ENCODE results near the gene GNG4.
A peak's percentile ranks its signal among the peaks of the same experiment; 100 is the strongest.

Gene GNG4

DNA sequence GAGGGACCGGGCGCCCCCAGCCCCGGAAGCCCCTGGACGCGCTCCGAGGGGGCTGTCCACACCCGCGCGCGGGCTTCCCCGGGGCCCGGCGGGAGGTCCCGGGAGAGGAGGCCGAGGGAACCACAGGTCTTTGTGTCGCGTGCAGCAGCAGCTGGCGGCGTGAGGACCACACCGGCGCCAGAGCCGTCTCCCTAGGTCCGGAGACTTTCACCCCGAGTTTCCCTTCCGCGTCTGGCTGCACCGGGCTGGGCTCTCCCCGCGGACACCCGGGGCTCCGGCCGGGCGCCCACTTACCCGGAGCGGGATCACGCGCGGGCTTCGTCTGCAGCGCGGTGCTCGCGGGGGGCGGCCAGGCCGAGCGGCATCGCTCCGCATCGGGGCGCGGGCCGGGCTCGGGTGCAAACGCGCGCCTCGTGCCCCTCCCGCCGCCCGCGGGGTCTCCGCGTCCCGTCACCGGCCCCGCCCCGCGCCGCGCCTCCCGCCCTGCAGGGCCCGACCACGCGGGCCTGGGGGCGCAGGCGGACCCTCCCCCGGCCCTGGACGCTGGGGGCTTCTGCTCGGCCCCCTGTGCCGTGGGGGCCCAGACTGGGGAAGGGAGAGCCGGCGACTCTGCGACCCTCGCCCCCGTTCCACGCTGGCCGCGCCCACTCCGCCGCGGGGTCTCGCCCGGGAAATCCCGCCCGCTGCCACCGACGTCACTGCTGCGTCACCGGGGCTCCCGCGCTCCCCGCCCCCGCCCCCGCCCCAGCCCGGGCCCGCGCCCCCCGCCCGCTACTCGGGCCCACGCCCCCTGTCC lies at the start of gene GNG4:
TSS of gene GNG4 (minus strand) at position 417 of the 796 bp plus-strand sequence. CDS start 65,946 bp downstream, outside the sequence.
- DNase-seq: no peak

DNA sequence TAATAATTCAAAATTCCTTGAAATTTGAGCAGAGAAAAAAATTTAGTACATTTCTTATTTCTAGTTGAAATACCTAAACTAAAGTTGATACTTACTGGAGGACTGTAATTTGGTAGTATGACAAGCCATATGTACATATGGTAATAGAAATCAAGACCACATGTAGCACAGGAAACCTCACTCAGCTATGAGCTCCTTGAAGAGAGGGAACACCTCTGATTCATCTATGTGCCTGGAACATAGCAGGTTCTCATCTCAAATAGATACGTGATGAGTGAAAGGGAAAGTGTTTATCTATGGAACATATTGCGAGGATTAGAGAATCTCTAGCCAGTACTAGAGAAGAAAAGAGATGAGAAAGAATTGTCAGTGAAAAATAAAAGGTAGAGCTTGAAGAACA lies 47.9 kb upstream of the GNG4 start:
- DNase-seq: no peak

DNA sequence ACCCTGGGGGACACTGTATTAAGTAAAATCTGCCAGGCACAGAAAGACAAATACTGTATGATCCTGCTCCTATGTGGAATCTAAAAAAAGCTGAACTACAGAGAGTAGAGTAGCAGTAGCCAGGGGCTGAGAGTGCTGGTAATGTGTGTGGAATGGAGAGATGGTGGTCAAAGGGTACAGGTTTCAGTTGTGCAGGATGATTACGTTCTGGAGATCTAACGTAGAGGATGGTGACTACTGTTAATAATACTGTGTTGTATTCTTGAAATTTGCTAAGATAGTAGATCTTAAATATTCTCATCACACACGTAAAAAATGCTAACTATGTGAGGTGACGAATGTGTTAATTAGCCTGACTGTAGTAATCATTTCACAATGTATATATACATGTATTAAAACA lies 39.8 kb upstream of the GNG4 start:
- no peak for DNase-seq

DNA sequence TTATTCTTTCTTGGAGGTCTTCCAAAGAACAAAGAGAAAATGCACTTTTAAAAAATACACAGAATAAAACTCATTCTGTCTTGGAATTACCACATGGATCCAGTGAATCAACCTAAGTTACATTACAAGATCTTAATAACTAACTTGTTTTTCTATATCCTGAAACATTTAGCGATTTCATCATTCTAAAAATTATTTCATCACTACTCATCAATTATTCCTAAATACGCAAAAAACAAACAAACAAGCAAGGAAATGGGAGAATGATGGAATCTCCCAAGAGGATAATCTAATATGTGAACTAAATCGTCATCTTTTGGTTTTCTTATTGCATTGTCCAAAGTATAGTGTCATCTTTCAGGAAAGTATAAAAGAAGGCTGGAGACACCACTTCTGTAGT lies 38.5 kb upstream of the GNG4 start:
- DNase-seq: no peak

DNA sequence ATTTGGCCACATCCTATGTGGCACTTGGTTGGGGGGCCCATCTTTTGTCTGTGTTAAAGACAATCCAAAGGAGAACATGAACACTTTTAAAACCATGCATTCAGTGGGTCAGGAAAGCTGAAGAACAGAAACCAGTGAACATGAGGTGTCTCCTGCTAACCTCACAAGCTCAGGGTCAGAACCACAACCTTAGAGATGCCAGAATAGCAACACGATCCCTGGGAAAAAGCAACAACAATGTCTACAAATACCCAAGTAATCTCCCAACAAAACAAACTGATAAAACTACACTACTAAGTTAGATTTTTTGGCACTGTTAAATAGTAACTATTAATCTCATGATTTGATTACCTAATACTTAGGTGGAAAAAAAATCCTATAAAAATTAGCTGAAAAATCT lies 34.1 kb upstream of the GNG4 start:
- DNase-seq: no peak

DNA sequence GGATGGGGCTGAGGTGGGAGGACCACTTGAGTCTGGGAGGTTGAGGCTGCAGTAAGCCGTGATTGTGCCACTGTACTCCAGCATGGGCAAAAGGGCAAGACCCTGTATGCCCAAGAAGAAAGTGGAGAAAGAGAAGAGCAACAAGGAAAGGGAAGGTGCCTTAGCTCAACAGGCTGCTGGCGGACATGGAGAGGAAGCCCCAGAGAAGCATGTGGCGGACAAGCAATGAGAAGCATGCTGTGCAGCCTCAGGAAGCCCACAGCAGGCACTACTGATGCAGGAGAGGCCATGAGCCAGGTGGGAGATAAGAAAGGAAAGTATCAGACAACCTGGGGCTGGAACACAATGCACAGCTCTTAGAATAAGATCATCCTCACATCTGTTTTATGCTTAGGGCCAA lies 32.6 kb upstream of the GNG4 start:
- DNase-seq: no peak

DNA sequence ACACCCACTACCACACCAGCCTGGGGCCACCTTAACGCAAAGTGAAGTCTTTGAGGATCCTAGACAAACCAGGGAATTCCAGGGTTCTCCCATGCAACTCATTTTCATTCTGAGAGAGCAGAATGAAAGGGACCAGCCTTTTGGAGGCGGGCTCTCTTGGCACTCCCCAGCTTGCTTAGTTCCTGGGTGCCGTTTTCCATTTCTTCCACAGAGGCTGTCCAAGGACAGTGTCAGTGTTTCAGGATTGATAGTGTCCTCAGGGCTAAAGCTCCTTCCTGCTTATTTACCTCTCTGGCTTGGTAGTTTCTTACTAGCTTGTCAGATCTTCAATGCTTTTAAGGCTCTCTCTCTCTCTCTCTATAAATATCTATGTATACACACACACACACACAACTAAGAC lies 30.1 kb upstream of the GNG4 start:
- DNase-seq: no peak

DNA sequence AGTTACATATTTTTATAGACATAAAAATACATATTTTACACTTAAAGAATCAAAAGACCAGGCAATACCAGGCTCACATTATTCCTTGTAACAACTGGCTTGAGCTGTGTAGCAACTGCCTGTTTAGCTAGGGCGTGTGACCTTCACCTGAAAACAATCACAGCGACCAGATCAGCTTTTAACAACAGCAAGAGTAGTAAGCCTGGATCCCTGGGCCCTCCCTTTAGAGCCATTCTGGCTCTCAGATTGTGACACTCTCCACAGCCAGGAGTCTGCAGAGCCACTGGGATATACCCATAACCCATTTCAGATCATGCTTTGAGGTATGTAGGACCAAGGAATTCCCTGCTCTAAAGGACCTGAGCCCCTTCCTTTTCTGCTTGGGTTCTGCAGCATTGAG lies 29.4 kb upstream of the GNG4 start:
- DNase-seq: no peak

DNA sequence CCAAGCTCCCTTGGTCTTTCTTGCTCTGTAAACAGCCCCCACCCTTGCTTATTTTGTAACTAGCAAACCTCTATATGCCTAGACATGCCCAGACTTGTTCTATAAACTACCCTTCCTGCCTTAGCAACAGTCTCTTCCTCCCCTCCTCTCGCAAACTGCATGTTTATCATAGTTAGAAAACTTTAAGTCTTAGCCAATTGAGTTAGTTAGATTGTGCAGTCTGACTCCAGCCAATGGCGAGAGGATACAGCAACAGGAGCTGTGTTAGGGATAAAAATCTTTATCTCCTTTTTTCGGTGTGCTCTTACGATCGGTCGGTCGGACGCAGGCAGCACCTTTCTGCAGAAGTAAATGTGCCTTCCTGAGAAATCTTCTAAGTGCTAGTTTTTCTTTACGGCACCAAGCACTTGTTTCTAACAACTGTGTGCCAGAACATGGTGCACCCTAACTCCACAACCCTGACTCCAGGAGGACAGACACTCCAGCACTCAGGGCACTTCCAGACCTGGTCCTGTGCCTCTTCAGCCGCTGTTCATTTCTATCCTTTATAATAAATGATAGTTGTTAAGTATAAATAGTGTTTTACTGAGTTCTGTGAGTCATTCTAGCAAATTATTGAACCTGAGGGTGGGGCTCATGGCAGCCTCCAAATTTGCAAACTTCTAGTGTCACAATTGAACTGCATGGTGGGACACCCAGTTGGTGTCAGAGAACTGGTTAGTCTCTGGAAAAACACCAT lies 25.7 kb upstream of the GNG4 start:
- no peak for DNase-seq

DNA sequence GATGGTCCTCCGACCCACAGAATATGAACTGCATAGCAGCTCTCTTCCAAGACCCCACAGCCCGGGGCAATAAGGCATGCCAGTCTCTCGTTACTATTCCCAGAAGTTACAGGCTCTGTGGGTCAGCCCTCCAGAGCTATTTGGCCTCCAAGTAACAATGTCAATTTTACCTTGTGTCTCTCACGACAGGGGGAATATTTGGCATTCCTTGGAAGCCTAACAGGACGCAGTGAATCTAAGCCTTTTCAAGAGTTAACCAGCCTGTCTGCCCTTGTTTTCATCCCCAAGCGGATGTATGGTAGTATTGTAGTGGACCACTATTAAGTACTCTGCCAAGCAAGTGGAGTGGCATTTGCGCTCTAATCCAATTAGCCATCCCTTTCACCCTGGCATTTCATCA lies 24.4 kb upstream of the GNG4 start:
- DNase-seq: no peak

DNA sequence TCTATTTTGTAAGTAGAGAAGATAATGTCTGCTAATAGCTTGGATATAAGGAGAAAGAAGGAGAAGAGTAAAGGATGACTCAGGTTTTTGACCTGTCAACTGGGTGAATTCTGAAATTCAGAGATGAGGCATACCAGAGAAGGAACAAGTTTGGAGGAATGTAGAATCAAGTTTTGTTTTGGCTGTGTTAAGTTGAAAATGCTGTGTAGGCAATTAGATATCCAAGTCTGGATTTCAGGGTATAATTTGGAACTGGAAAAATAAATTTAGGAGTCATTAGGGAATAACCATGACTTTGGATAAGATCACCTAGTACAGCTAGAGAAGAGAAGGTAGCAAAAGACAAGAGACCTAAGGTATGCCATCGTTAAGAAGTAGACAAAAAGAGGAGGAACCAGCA lies 22.4 kb upstream of the GNG4 start:
- DNase-seq: no peak

DNA sequence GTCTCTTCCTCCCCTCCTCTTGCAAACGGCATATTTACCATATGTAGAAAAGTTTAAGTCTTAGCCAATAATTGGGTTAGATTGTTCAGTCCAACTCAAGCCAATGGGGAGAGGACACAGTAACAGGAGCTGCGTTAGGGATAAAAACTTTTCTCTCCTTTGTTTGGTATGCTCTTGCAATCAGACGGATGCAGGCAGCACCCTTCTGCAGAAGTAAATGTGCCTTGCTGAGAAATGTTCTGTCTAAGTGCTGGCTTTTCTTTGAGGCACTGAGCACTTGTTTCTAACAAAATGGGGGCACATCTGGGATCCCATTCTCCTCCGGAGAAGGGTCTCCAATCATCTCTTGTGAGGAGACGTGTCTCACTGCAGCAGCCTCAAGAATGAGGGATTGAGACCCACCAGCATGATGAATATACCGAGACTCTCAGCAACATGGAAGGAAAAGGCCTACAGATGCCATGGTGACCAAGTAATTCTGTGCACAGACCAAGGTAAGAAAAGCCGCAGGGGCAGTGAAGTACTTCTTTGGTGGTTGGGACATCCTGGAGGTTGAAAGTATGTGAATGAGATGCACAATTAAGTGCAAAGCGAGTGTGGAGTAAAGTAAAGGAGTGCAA lies 20.7 kb upstream of the GNG4 start:
- no peak for DNase-seq

DNA sequence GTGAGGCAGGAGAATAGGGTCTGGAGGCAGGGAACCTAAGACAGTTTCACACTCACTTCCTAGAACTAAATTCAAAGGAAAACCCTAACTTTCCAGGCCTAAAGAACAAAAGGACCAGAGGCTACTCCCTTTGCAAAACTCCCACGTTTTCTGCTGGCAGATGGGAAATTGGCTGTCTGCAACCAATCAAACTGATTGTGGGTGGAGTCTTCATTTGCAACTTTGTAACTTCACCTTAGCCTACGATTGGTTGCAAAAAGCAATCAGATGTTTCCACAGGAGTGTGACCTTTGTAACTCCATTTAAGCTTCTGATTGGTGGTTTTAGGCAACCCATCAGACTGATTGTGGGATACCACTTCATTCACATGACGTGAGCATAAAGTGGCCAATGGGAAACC lies 19.7 kb upstream of the GNG4 start:
- DNase-seq: no peak

DNA sequence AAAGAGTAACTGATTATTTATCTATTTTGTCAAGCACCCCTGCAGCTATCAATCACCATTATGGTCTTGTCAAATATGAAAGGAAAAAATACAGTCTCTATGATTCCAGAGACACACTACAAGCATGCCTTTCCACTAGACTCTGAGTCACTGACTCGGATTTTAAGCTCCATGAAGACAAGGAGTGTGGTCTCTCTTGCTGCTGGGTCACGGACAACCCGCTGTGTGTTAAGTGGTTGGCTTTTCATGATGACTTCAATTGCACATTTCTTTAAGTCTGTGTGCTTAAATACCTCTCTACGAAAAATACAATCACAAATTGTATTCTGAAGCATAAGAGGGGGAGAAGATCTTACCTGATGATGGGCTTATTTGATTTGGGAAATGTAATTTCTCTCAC lies 14.0 kb upstream of the GNG4 start:
- DNase-seq: no peak

DNA sequence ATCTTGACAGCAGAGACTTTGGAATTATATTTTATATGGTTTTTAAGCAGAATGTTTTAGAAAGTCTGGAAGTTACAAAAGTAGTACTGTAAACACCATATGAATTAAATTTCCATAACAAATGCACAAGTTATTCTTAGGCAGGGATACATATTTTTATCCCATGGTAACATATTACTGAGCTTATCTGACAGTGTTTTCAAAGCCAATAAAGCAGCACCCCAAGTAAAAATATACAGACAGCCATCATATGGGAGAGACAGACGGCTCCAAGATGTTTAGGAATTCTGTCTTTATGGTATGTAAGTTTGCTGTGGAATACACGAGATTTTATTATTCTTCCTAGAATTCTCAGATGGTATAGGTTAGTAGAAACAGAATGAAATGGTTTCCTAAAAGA lies 12.0 kb upstream of the GNG4 start:
- DNase-seq: no peak

DNA sequence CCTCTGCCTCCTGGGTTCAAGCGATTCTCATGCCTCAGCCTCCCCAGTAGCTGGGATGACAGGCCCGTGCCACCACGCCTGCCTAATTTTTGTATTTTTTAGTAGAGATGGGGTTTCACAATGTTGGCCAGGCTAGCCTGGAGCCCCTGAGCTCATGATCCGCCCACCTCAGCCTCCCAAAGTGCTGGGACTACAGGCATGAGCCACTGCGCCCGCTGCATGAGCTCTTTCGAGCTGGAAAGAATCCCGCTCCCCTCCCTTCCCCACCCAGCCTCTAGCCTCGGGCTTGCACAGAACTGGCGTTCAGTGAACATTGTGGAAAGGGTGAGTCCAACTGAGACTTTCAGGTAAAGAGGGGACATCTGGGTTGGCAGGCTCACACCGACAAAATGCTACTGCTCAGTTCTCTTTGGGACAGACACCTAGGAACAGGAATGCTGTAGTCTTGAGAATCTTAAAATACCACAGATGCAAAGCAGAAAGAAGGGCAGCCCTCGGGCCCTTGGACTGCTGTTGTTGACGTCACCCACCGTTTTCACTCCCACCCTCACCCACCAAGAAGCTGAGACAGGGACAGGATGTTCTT lies 9.7 kb upstream of the GNG4 start:
- no peak for DNase-seq

DNA sequence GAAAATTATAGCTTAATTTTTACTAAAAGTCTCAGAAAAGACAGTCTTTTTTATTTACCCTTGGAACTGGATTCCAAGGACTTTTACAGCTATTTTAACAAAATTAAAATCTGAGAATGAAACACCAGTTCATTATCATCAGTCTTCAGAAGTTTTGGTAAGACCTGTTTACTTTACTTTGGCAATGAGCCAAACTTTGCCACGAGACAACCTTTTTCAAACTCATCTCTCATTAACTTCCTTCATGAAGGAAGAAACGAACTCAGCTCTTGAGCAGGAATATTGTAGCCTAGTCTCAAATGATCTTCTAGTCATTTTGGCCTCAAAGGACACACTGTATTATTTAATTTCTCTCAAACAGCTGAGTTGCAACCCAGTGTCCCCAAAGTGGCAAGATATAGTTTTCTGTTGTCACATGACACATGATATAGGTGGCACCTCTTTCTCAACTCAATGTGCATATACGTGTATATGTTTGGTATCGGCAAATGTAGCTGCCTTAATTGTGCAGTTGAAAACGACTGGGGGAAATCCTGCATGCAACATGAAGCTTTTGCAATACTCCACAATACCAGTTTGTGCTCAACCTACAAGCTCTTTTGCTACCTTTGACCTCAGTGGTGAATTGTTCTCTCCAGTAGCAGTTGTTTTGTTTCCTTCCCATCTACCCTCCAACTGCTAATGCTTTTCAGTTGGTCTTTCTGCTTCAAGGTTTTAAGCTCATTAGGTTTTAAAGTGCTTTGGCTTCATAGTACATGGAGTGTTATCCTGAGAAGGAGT lies 8.4 kb upstream of the GNG4 start:
- DNase-seq: no peak

DNA sequence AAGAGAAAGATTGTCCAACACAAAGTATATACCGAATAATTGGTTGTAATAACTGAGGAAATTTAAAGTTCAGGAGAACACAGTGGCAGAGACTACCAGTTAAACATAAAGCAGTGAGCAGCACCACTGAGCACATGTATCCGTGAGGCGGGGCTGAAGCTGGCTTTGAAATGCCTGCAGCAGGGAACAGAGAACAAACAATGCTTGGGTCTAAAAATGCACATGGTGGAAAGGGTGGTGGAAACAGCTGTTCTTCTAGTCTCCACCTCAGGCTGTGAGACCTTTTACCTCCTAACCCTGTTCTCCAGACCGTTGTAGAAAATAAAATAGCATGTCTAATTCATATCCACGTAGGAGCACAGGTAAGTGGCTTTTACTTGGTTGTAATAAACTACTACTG lies 7.7 kb upstream of the GNG4 start:
- DNase-seq: no peak

DNA sequence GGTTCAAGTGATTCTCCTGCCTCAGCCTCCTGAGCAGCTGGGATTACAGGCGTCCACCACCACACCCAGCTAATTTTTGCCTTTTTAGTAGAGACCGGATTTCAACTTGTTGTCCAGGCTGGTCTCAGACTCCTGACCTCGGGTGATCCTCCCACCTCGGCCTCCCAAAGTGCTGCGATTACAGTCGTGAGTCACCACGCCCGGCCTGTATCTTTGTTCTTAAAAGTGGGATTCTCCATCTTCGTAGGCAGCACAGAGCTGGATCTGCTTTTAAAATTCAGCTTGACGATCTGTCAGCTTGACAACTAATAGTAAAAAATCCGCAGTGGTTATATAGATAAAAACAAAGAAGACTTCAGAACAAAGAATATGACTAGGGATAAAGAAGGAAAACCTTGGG lies 2.8 kb upstream of the GNG4 start:
- no peak for DNase-seq

DNA sequence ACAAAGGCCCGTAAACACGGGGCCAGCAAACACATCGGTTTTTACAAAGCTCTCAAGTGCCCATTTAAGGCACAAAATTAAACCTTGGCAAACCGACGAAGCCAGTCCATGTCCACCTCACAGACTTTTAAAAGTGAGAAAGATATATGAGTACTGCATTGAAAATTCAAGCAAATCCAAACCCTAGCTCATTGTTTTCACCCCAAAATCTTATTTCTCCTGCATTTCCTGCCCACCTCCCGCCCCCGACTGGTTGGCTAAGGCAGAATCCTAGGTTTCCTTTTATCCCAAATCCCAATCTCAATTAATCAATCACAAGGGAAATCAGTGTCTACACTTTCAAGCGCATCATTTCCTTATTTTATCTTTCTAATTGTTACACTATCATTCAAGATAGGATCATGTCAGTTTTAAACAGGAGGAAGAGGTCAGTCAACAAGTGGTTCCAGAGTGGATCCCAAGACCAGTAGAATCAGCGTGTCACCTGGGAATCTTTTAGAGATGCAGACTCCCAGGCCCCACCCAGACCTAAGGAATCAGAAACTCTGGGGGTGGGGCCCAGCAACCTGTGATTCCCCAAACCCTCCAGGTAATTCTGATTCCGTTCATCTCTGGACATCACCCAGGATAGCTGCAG lies 1.7 kb upstream of the GNG4 start:
- DNase-seq: no peak

DNA sequence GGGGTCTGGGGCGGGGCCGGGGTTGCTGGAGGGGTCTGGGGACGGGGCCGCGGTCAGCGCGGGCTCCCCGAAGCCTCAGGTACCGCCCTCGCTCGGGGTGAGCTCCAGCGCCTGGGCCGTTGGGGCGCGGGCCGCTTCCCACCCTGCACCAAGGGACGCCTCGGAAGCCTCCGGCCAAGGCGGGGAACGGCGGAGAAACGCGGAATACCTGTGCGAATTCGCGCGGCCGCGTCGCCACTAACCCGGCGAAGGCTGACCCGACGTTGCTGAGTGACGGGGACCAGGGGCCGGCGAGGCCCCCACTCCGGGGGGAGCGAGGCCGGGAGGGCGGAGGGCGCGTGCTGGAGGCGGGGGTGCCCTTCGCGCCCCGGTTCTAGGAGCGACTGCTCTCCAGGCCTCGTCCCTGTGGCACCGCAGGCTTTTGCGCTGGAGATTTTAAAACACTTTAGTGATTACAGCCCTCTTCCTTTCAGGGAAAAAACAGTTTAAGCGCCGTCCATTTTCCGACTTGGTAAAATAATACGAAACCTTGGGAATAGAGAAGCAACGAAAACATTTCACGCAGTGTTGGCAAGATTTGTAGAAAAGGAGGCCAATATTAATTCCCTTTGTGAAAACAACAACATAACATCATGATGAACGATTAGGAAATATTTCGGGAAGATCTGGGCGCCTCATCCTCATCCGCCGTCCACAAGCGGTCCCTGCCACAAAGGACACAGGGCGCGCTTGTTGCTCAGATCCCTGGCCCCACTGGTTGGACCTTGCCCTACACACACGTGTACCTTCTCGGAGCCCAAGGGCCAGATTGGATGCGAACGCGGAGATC lies 971 bp upstream of the GNG4 start:
- DNase-seq: no peak

DNA sequence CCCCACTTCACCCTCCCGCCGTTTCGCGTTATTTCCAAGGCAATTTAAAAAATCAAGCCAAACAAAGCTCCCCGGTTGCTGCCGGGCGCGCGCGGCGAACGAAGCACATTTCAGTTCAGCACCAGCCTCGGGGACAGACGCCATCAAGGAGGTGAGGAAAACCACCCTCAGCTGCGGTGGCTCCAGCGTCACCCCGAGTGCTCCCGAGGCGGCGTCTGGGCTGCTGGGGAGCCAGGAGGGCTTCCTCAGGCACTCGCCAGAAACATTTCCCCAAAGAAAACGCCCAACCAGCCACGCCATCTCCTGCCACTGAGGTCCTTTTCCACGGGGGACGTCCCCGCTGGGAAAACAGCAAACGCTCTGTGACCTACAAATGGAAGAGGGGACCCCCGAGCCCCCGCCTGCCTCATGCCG lies 623 bp downstream of the GNG4 start:
- peak; percentile 70 for DNase-seq
